Fibroblast of pulmonary artery (primary cell): Measurements from ENCODE around the gene PTPRG.

Source experiments
- DNase-seq: peaks from one replicate; pipeline ENCODE4 v3.0.0-alpha.2; 2010; ENCODE audit warnings: low read depth
- H3K4me3 ChIP-seq: replicated peaks from 2 replicates; pipeline ENCODE4 v1.5.1; 2011; ENCODE audit warnings: low read depth, mild to moderate bottlenecking, control low read depth, low read length, moderate library complexity
- CTCF ChIP-seq: IDR thresholded peaks from 2 replicates; pipeline ENCODE4 v1.5.1; 2011; ENCODE audit warnings: mild to moderate bottlenecking, control low read depth, low read length, inconsistent platforms; ENCODE audit errors: missing control alignments

PTPRG gene

DNA sequence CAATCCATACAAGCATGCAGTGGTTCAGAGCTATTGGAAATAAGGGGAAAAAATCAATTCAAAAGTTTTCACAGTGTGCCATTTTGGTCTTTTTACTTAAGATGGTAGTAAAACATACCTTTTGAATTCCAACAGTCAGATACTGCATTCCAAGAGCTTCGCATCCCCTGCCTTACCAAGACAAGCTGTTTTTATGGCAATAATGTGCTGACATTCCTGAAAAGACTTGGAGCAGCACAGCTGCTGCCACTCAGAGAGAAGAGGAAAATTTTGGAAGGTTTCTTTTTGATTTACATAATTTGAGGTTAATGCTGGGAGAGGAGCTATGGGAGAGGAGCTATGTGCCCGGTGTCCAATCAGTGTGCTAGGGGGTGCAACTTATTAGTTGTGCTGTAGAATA lies 663.7 kb downstream of the PTPRG start:
- no peak for TF ChIP-seq CTCF
- H3K4me3 ChIP-seq, result no peak overlapping the region
- DNase-seq, result no peak

- DNase-seq, result no peak
- H3K4me3 ChIP-seq, result no peak overlapping the region
- TF ChIP-seq CTCF, result no peak
Observed at GRCh38 chr3:62226601-62227339, 665.4 kb downstream of the PTPRG start.

DNA sequence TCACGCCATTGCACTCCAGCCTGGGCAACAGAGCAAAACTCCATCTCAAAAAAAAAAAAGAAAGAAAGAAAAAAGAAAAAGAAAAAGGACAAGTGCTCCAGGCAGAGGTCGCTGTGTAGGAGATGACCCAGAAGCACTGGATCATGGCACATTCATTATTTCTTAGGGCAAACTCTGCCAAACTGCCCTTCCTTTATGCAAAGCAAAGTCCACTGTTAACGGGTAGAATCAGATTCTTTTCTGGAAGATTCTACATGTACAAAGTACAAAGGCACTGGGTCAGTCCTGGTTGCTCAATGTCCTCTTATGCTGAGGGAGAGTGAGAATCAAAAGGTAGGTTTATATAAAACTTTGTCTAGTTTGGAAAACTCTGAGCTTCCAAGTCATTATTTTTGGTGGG lies 667.1 kb downstream of the PTPRG start:
- no peak for TF ChIP-seq CTCF
- no peak overlapping the region for H3K4me3 ChIP-seq
- DNase-seq, result no peak

DNA sequence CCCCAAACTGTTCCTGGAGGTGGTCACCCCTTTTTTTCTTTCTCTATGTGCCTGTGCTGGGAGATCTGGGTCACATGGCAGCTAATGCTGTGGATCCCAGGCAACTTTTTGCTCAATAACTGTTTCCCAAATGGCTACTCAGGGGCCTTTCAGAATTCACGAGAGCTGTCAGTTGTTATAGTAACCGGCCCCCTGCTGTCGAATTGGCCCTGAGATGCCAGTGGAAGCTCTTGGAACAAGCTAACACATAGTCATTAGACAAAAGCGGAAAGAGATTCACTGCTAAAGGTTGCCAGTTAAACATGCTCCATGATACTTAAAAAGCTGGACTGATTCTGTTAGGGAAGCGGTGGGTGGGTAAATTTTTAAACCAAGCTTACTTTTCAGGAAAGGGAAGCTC lies 667.8 kb downstream of the PTPRG start:
- H3K4me3 ChIP-seq, result no peak overlapping the region
- TF ChIP-seq CTCF, result no peak
- DNase-seq, result no peak

- H3K4me3 ChIP-seq, result no peak overlapping the region
- TF ChIP-seq CTCF, result peak; percentile 38
- peak; percentile 22 for DNase-seq
Observed at GRCh38 chr3:62229908-62230307, 668.5 kb downstream of the PTPRG start.

GRCh38 chr3:62233065-62233464 lies 671.7 kb downstream of the PTPRG start:
- H3K4me3 ChIP-seq, result no peak overlapping the region
- no peak for DNase-seq

More at GRCh38 chr3:62233065-62233464, 671.7 kb downstream of the PTPRG start:
- TF ChIP-seq CTCF, result no peak
